Mesothelial cell of epicardium (in vitro differentiated cells): Measurements from ENCODE around the gene SNPH. TPM values are rescaled to one million over a fixed set of nuclear protein-coding genes. Genes with fewer than 3 reads are reported as not detected.

Experiments used
- DNase-seq, 2 experiments: peaks; one replicate each; pipeline ENCODE4 v3.0.0; 2021; ENCODE audit warnings: low spot score in 2 of 2; ENCODE audit not compliant: unreplicated experiment in 2 of 2
- H3K27ac Mint-ChIP-seq: 2 replicates; pipeline ENCODE4 v1.8.0; 2021; ENCODE audit warnings: mixed read lengths
- H3K27me3 Mint-ChIP-seq: 2 replicates; pipeline ENCODE4 v1.8.0; 2021; ENCODE audit warnings: low read depth, mixed read lengths
- H3K36me3 Mint-ChIP-seq: 2 replicates; pipeline ENCODE4 v1.8.0; 2021; ENCODE audit warnings: mixed read lengths
- H3K4me1 Mint-ChIP-seq: 2 replicates; pipeline ENCODE4 v1.8.0; 2021; ENCODE audit warnings: mixed read lengths
- H3K4me3 Mint-ChIP-seq: 2 replicates; pipeline ENCODE4 v1.8.0; 2021; ENCODE audit warnings: mild to moderate bottlenecking, moderate library complexity, mixed read lengths
- H3K9me3 Mint-ChIP-seq: 2 replicates; pipeline ENCODE4 v1.8.0; 2021; ENCODE audit warnings: mixed read lengths
- total RNA-seq: library from RNA; stranded (reverse); gene quantifications from 3 replicates; pipeline ENCODE4 v1.2.1, GENCODE V29; 2021
- TF ChIP-seq, protein P1 (sequence below): fragments of 200-600 bp; sonication (generic); IDR thresholded peaks from one replicate; pipeline ENCODE4 v1.5.0; 2021; ENCODE audit warnings: antibody characterized with exemption; ENCODE audit not compliant: unreplicated experiment

Gene SNPH
- total RNA-seq, 1 donor from 2014 or later = 3.4 TPM

DNA sequence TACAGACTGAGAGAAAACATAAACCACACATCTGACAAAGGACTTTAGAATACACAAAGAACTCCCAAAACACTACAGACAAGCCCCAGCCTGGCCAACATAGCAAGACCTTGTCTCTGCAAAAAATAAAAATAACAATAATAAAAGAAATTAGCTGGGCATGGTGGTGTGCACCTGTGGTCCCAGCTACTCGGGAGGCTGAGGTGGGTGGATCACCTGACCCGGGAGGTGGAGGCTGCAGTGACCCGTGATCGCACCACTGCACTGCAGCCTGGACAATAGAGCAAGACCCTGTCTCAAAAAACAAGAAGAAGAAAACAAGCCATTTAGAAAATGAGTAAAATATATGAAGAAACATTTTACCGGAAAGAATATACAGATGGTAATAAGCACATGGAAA is 49.7 kb downstream of the SNPH start:
- Mint-ChIP-seq H3K9me3 (no peaks in the 10 kb centered on the region), H3K4me3 (no peak overlapping the region), H3K4me1 (peaks cover 5% of the 10 kb centered on the region), H3K27me3 (peaks cover 16% of the 10 kb centered on the region), H3K27ac (no peak overlapping the region), H3K36me3 (no peaks in the 10 kb centered on the region)
- TF ChIP-seq, protein P1, sequence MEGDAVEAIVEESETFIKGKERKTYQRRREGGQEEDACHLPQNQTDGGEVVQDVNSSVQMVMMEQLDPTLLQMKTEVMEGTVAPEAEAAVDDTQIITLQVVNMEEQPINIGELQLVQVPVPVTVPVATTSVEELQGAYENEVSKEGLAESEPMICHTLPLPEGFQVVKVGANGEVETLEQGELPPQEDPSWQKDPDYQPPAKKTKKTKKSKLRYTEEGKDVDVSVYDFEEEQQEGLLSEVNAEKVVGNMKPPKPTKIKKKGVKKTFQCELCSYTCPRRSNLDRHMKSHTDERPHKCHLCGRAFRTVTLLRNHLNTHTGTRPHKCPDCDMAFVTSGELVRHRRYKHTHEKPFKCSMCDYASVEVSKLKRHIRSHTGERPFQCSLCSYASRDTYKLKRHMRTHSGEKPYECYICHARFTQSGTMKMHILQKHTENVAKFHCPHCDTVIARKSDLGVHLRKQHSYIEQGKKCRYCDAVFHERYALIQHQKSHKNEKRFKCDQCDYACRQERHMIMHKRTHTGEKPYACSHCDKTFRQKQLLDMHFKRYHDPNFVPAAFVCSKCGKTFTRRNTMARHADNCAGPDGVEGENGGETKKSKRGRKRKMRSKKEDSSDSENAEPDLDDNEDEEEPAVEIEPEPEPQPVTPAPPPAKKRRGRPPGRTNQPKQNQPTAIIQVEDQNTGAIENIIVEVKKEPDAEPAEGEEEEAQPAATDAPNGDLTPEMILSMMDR = no peak
- no peak for DNase-seq

DNA sequence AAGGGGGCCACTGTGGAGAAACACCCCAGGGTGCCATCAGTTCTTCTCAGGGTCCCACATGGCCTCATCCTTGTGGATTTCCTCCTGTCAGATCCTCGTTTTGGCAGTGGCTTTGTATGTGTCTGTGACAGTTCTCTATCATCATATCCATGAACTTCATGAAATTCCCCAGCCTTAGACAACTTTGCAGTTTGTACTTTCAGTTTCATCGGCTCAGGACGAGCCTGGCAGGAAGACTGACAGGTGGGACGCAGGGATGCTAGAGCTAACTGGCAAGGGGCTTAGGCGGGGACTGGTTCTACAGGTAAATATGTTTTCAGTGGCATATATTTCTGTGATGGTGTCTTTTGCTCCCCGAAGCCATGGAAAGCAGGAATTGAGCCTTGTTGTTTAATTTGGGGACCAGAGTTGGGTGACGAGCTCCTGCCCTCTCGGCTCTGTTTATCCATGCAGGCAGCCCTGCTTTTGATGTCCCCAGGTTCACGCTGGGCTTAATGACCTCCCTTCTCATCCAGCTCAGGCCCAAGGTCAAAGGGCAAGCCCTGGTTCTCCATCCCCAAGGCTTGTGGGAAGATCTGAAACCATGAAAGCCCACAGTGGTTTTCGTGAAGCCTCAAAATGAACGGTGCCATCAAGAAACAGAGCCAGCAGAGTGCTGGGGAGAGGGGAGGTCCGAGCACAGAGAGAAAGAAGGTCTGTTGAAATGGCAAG is 51.6 kb downstream of the SNPH start:
- Mint-ChIP-seq H3K4me3 (no peak overlapping the region), H3K27ac (no peak overlapping the region), H3K4me1 (peaks cover 5% of the 10 kb centered on the region), H3K27me3 (peaks cover 24% of the 10 kb centered on the region), H3K9me3 (no peaks in the 10 kb centered on the region), H3K36me3 (no peaks in the 10 kb centered on the region)
- TF ChIP-seq, protein P1 = no peak
- no peak for DNase-seq

DNA sequence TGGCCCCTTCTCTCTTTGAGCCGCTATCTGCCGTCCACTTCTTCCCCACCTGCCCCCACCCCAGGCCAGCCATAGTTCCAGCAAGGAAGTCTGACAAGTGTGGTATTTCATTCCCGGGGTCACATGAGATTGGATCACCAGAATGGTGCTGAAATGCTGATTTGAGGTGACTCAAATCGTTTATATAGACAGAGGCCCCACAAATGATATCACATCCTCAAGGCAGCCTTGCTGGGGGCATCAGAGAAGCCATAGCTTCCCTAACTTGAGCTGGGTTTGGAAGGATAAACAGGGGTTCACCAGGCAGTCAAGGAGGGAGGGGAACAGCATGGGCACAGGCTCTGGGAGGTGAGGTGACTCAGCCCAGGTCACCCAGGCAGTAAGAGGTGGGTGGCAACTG is 53.0 kb downstream of the SNPH start:
- no peak overlapping the region for H3K27ac Mint-ChIP-seq
- no peaks in the 10 kb centered on the region for H3K9me3 Mint-ChIP-seq
- no peaks in the 10 kb centered on the region for H3K4me1 Mint-ChIP-seq
- no peak overlapping the region for H3K4me3 Mint-ChIP-seq
- TF ChIP-seq, protein P1 = no peak
- DNase-seq = no peak
- peaks cover 24% of the 10 kb centered on the region for H3K27me3 Mint-ChIP-seq
- no peaks in the 10 kb centered on the region for H3K36me3 Mint-ChIP-seq

GRCh38 chr20:1319462-1319861 is 53.4 kb downstream of the SNPH start:
- TF ChIP-seq, protein P1 = no peak
- Mint-ChIP-seq H3K4me3 (no peak overlapping the region), H3K36me3 (no peaks in the 10 kb centered on the region), H3K27me3 (peaks cover 24% of the 10 kb centered on the region), H3K27ac (no peak overlapping the region), H3K9me3 (no peaks in the 10 kb centered on the region), H3K4me1 (no peaks in the 10 kb centered on the region)
- no peak for DNase-seq

DNA sequence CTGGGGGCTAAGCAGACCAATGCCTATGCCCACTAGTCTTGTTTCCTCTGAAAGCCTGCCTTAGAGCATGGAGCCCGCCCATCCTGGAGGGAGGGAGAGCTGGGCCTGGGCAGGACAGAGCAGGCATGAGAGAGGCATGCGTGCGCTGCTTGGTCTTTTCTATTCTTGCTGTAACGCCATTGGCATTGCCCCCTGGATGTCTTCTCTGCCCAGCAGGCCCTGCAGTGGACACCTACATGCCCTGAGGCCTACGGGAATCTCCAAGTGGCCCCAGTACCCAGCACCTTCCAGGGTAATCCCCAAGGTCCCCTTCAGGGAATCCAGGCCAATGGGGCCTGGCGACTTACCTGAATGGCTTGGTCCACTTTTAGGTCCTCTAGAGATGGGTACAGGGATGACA is 53.9 kb downstream of the SNPH start:
- H3K4me3 Mint-ChIP-seq = no peak overlapping the region

More for the DNA sequence above, 53.9 kb downstream of the SNPH start:
- Mint-ChIP-seq H3K27ac (no peak overlapping the region), H3K4me1 (no peaks in the 10 kb centered on the region), H3K36me3 (no peaks in the 10 kb centered on the region), H3K9me3 (no peaks in the 10 kb centered on the region), H3K27me3 (peaks cover 24% of the 10 kb centered on the region)
- TF ChIP-seq, protein P1 = no peak
- no peak for DNase-seq
